Upper lobe of right lung (tissue), 1 donor: ENCODE data around the gene TMEM87B. TPM values are rescaled to one million over a fixed set of nuclear protein-coding genes. Genes with fewer than 3 reads are reported as not detected.

ENCODE experiments used
- ATAC-seq: fragments of 200-7000 bp; cut with Tn5 transposase; one replicate; pipeline ENCODE4 v1.9.1; 2020; ENCODE audit warnings: mild to moderate bottlenecking, moderate library complexity
- DNase-seq: peaks from one replicate; pipeline ENCODE4 v3.0.0-alpha.2; 2020
- H3K27ac ChIP-seq: fragments of 200-600 bp; one replicate; pipeline ENCODE4 v1.8.0; 2022
- H3K27me3 ChIP-seq: fragments of 200-600 bp; one replicate; pipeline ENCODE4 v1.8.0; 2022; ENCODE audit warnings: mild to moderate bottlenecking
- H3K36me3 ChIP-seq: fragments of 200-600 bp; one replicate; pipeline ENCODE4 v1.8.0; 2022
- H3K4me1 ChIP-seq: fragments of 200-600 bp; one replicate; pipeline ENCODE4 v1.8.0; 2022
- H3K4me3 ChIP-seq: fragments of 200-600 bp; one replicate; pipeline ENCODE4 v1.8.0; 2022; ENCODE audit warnings: mild to moderate bottlenecking
- H3K9me3 ChIP-seq: fragments of 200-600 bp; one replicate; pipeline ENCODE4 v1.8.0; 2022
- CTCF ChIP-seq: fragments of 200-600 bp; IDR thresholded peaks from one replicate; pipeline ENCODE4 v1.8.0; 2022; ENCODE audit warnings: antibody characterized with exemption
- intact Hi-C: fragments of 100-400 bp; cut with DNase I; formaldehyde crosslinking; loops from one replicate; pipeline ENCODE4 v1.11.0; 2022
- total RNA-seq: library from RNA; stranded (reverse); fragmentation: NEBNext Ultra II Directional; extraction: Animal tissue kit (Norgen Biotek cat#: 25700); gene quantifications from one replicate; pipeline ENCODE4 v1.2.1, GENCODE V29; 2021
- donor health status: DM: no; HTN: yes; CAD: no; lungs with severe emphysema.

The TMEM87B gene
- total RNA-seq, 1 donor from 2014 or later: 28.0 TPM

GRCh38 chr2:112075490-112076260 lies 20.6 kb downstream of the TMEM87B start:
- ATAC-seq: no peak
- Histone ChIP-seq H3K27ac (peak overlapping the region; percentile 31), H3K4me3 (no peak overlapping the region), H3K27me3 (no peaks in the 10 kb centered on the region), H3K4me1 (peaks cover 4% of the 10 kb centered on the region), H3K9me3 (no peaks in the 10 kb centered on the region), H3K36me3 (peaks cover 54% of the 10 kb centered on the region)
- no peak for DNase-seq
- TF ChIP-seq CTCF: no peak
- intact Hi-C loops: no loop called here

DNA sequence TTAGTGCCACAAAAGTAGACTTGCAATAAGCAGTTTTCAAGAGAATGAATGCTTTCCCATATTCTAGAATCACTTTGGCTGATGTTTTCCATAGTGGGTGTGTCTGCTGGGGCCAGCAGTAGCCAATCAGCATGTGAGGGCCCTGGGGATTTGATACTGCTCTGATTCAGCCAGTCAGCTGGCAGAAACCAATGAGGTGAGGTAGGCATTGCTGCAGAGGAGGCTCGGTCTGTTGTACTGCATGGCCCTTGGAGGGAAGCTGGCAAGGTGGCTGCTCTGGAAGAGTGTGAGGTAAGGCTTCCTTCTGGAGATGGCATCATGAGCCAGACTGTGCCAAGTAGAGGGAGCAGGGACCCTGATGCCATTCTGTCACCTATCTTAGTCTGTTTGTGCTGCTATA lies 22.7 kb downstream of the TMEM87B start:
- H3K4me1 ChIP-seq: peaks cover 4% of the 10 kb centered on the region
- H3K9me3 ChIP-seq: no peaks in the 10 kb centered on the region
- H3K27me3 ChIP-seq: no peaks in the 10 kb centered on the region
- no peak overlapping the region for H3K27ac ChIP-seq
- peaks cover 64% of the 10 kb centered on the region for H3K36me3 ChIP-seq
- no peak for TF ChIP-seq CTCF
- DNase-seq: no peak
- no peak overlapping the region for H3K4me3 ChIP-seq
- ATAC-seq: no peak
- intact Hi-C loops: no loop called here

- no peak for ATAC-seq
These were observed 26.2 kb downstream of the TMEM87B start for GRCh38 chr2:112081262-112081661.

DNA sequence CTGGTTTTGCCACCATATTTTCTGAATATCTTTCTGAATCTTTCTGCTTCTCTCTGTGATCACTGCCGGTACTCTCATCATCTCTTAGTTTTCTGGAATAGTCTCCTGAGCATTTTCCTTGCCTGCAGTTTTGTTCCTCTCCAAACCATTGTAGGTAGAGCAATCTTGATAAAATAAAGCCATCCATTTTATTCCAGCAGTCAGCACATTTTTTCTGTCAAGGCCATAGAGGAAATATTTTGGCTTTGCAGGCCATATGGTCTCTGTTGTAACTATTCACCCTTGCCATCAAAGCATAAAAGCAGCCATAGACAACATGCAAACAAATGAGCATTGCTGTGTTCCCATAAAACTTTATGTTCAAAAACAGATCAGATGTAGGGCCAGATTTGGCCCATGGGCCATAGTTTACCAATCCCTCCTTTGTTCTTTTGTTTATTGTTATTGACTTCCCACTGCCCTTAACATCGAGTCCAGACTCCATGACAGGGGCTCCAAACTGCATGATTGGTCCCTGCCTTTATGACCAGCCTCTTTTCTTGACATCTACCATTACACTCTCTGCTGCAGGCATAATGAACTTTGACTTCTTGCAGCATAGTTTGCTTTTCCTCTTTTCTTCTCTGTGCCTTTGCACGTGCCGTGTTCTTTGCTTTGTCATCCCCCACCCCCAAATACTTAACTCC lies 29.8 kb downstream of the TMEM87B start:
- Histone ChIP-seq H3K4me1 (no peaks in the 10 kb centered on the region), H3K27me3 (no peaks in the 10 kb centered on the region), H3K36me3 (peaks cover 82% of the 10 kb centered on the region), H3K9me3 (no peaks in the 10 kb centered on the region), H3K4me3 (no peak overlapping the region), H3K27ac (no peak overlapping the region)
- DNase-seq (no peak), ATAC-seq (no peak)
- no peak for TF ChIP-seq CTCF
- intact Hi-C loops: no loop called here

More at GRCh38 chr2:112081262-112081661, 26.2 kb downstream of the TMEM87B start:
- Histone ChIP-seq H3K4me3 (no peak overlapping the region), H3K36me3 (peaks cover 73% of the 10 kb centered on the region), H3K27me3 (no peaks in the 10 kb centered on the region), H3K4me1 (no peaks in the 10 kb centered on the region), H3K27ac (no peak overlapping the region), H3K9me3 (no peaks in the 10 kb centered on the region)
- TF ChIP-seq CTCF: no peak
- intact Hi-C loops: no loop called here
- DNase-seq: no peak

- Histone ChIP-seq H3K27ac (no peak overlapping the region), H3K36me3 (peaks cover 87% of the 10 kb centered on the region), H3K9me3 (no peaks in the 10 kb centered on the region), H3K4me1 (no peaks in the 10 kb centered on the region), H3K27me3 (no peaks in the 10 kb centered on the region), H3K4me3 (no peak overlapping the region)
- DNase-seq: no peak
- TF ChIP-seq CTCF: no peak
- no peak for ATAC-seq
- intact Hi-C loops: no loop called here
These were observed 30.3 kb downstream of the TMEM87B start for GRCh38 chr2:112085375-112085730.
